Stimulated activated CD4-positive, alpha-beta T cell treated with anti-CD3 and anti-CD28 coated beads, Interleukin-2, amount 100 ng/mL, for 24 hours (primary cell): ENCODE results near the gene ALX3.

Source experiments
- DNase-seq, 2 donors: peaks; one replicate each; pipeline ENCODE4 v3.0.0-alpha.2; 2020

ALX3 gene

DNA sequence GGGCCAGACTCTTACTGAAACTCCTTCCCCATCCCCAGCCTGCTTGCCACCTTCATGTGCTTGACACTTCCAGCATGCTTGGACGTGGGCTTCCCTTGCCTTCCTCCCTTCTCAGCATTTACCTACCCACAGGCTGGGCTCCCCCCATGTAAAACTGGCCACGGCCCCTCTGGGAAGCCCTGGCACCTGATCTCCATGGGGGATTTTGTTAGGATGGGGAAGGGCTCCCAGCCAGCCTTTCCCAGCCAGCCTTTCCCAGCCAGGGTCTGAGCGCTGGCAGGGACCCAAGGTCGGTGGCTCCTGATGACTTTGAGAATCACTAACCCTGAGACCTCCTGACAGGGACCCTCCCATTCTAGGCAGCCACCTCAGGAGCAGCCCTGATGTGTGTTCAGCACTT is 6.7 kb downstream of the ALX3 start:
- no peak for DNase-seq

- DNase-seq = no peak
Observed at GRCh38 chr1:110062612-110063011, 7.9 kb downstream of the ALX3 start.

DNA sequence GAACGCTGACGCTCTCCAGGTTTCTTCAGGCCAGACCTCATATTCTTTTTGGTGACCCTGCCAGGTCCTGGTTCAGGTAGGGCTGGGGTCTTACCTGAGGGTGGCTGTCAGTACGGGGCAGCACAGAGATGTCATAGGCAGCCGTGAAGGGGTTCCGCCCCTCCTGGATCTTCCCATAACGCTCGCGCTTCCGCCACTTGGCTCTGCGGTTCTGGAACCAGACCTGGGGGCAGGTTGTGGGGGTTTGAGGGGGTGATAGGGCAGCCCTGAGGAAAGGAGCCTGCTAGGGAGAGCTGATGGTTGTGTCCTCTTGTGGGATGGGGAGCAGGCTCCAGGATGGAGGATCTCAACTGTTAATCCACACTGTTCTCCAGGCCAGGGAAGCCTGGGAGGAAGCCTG is 9.1 kb downstream of the ALX3 start:
- DNase-seq = no peak

- DNase-seq = no peak
Observed at GRCh38 chr1:110060662-110061060, 9.8 kb downstream of the ALX3 start.

DNA sequence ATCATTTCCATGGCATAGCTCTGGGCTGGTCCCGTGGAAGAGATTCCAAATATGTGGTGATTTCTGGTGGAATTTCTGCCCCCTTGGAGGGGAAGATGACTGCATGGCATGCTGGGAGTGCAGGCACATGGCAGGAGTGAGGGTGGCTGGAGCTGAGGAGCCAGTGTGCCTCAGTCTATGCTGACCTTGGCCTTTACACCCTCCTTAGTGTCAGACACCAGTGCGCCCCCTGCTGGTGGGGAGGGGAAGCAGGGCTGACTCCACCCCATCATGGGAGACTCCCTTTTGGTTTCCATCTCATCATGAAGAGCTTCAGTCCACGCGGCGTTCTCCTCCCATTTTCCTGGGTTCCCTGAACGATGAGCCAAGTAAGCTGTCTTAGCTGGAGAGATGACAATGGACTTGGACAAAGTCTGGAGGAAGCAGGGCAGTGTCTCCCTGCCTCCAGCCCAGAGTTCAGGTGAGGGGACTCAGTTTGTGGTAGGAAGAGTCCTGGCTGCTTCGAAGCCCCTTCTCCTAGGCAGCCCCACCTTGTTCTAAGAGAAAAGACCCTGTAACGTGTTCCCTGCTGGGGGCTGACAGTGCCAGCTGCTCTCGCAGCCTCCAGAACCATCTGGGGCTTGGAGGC is 10.3 kb downstream of the ALX3 start:
- DNase-seq = peak; percentile 83 to 84

- DNase-seq = no peak
Observed at GRCh38 chr1:110059133-110059863, 11.2 kb downstream of the ALX3 start.

DNA sequence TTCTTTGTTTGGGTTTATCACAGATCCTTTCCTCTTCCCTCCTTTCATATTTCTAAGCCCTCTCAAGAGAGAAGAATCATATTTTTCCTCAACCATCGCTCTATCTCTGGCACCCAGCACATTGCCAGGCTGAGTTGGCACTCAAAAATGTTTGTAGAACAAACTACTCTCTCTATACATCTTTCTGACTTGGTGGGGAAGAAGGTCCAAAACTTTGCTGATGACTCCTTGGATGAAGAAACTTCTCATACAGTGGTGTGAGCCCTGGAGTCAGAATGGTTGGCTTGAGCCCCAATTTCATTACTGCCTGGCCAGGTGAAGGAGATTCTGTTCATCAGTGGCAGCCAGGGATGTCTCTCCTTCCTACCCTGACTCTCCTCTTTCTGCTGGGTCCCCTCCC is 11.9 kb downstream of the ALX3 start:
- no peak for DNase-seq

- DNase-seq = no peak
Observed at GRCh38 chr1:110057963-110058518, 12.4 kb downstream of the ALX3 start.

- no peak for DNase-seq
Observed at GRCh38 chr1:110056776-110057175, 13.7 kb downstream of the ALX3 start.

DNA sequence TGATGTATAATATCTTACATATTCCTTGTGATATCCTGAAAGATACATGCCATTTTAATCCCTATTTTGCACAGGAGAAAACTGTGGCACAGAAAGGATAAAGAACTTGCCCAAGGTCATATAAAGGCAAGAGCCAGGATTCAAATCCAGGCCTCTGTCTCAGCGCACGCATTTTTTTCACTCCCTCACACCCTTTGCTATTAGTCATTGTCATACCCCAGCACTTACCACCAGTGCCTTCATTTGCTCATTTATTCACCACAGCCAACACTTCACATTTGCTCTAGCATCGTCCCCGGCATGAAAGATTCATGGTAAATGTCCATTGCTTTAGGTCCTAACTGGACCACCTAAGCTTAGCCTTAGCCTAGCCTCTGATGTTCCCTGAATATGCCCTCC is 14.2 kb downstream of the ALX3 start:
- no peak for DNase-seq

- no peak for DNase-seq
Observed at GRCh38 chr1:110055493-110056284, 14.8 kb downstream of the ALX3 start.

GRCh38 chr1:110053552-110054428 is 16.7 kb downstream of the ALX3 start:
- DNase-seq = peak; percentile 82

- no peak for DNase-seq
Observed at GRCh38 chr1:110051262-110051648, 19.2 kb downstream of the ALX3 start.

DNA sequence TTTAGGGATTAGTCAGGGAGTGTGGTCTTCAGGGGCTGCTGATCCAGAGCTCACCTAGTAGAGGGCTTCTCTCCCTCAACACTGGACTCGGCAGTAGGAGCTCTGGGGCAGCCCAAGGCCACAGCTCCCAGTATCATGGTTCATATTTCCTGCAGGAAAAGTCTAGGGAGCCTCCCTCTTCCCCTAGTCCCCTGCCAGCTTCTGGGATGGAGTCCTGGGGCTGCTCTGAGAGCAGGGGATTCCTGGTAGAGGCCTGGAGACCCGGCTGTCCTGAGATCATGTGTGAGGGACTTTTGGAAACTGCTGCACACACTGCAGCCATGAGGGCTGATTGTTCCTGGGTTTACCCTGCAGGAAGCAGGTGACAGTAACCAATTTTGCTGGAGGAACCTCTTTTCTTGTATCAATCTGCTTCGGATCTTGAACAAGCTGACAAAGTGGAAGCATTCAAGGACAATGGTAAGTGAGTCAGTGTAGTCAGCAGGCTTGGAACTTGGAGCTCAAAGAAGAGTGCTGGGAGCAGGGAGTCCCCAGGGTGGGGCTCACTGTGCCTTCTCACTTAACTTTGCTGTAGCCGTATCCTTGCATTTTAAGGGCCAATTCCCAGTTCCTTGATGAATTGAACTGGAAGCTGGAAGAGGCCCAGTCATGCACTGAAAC is 19.7 kb downstream of the ALX3 start:
- no peak for DNase-seq

- DNase-seq = no peak
Observed at GRCh38 chr1:110049801-110050601, 20.5 kb downstream of the ALX3 start.

DNA sequence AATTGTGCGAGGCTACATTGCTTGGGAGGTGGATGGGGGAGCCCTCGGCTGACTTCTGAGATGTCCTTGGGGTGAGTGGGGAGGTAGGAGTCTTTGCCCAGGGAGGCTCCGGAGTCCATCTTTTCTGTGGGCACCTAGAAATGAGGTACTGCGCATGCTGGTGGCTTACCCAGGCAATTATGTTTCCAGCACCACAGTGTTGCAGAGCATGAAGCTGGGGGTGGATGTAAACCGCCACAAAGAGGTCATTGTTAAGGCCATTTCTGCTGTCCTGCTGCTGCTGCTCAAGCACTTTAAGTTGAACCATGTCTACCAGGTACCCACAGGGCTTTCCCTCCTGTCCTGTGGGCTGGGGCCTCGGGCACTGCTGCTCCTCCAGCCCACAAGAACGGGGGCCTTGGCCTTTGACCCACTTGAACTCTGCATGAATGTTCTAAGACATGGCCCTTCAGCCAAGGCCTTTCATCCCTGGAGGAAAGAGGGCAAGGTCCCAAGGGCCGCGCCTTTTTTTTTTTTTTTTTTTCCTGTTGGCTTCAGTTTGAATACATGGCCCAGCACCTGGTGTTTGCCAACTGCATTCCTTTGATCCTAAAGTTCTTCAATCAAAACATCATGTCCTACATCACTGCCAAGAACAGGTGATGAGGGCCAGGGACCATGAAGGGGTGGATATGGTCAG is 21.4 kb downstream of the ALX3 start:
- no peak for DNase-seq

DNA sequence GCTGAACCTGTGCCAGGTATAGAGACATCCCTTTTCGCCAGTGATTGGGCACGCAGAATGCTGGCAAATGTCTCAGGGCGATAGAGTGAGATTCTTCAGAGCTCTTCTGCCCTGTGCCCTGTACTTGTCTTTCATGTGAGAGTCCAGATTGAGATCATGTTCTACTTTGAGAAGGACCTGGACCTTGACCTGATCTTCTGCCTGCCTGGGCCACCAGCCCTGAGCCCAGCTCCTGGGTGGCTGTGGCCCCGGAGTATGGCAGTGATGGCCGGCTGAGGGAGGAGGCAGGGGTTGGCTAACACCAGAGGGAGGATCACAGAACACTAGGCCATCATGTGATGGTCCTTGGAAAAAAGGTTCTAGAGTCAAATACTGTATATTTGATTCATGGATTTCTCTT is 22.2 kb downstream of the ALX3 start:
- DNase-seq = no peak

- DNase-seq = no peak
Observed at GRCh38 chr1:110047463-110047862, 23.0 kb downstream of the ALX3 start.

DNA sequence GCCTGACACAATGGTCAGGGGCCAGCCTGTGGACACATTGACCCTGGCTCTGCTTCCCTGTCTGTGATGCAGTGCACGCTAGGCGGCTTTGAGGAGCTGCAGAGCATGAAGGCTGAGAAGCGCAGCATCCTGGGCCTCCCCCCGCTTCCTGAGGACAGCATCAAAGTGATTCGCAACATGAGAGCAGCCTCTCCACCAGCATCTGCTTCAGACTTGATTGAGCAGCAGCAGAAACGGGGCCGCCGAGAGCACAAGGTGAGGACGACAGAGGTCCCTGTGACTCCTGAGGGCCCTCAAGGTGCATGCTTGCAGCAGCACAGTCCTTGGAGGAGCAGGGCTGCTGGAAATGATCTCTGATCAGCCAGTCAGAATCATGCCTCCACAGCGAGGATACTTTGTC is 27.5 kb downstream of the ALX3 start:
- no peak for DNase-seq

DNA sequence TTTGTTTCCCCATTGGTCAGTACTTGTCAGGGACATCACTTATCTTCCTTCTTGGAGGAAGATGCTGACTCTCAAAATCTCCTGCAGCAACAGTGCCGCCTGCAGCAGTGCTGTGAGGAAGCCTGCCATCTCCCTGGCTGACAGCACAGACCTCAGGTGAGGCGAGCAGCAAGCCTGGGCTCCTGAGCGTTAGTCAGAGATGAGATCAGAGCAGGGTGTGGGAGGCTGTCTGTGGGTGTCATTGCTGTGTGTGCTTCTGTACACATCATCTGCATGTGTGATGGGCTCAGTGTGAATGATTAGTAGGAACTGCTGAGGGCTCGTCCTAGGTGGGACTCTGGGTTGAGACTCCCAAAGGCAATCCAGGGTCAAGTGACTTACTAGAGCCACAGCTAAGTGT is 29.9 kb downstream of the ALX3 start:
- peak; percentile 20 to 44 for DNase-seq

DNA sequence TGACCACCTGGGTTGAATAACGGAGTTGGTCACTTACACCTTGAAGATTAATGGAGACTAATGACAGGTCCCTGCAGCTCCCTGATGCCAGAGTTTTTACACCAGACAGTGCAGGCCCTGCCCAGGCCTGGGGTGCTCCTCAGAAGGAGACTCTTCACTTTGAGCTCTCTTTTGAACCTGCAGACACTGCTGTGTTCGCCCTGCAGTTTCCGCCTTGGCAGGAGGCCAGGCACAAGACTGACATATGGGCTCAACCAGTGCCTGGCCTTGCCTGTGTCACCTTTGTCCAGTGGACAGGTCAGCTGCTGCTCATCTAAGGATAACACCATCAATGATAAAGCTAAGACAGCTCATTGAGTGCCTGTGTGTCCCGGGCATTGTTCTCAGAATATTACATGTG is 30.8 kb downstream of the ALX3 start:
- no peak for DNase-seq
